Measurements from ENCODE around the gene FRMD4A.
A peak's percentile ranks its signal among the peaks of the same experiment; 100 is the strongest.
"Not testable (repeated sequence)": the region's sequence is repeated elsewhere in the genome, so short reads cannot be mapped to it uniquely, and the experiment has no call there.

The FRMD4A gene

GRCh38 chr10:13905281-13905680, 425.4 kb downstream of the FRMD4A start:
- DNase-seq, result no peak

- DNase-seq, result no peak
These were observed 426.7 kb downstream of the FRMD4A start for GRCh38 chr10:13904064-13904463.

- no peak for DNase-seq
These were observed 427.7 kb downstream of the FRMD4A start for GRCh38 chr10:13902868-13903587.

- no peak for DNase-seq
These were observed 430.8 kb downstream of the FRMD4A start for GRCh38 chr10:13899941-13900340.

- DNase-seq, result not testable (repeated sequence)
These were observed 434.6 kb downstream of the FRMD4A start for GRCh38 chr10:13896146-13896545.

- DNase-seq, result peak; percentile 32
These were observed 436.2 kb downstream of the FRMD4A start for GRCh38 chr10:13894412-13895093.

GRCh38 chr10:13893926-13894325, 436.8 kb downstream of the FRMD4A start:
- peak; percentile 30 for DNase-seq

GRCh38 chr10:13892871-13893270, 437.9 kb downstream of the FRMD4A start:
- DNase-seq, result no peak

GRCh38 chr10:13892001-13892491, 438.7 kb downstream of the FRMD4A start:
- no peak for DNase-seq

- DNase-seq, result peak; percentile 28
These were observed 439.4 kb downstream of the FRMD4A start for GRCh38 chr10:13891128-13892000.

- DNase-seq, result peak; percentile 51
These were observed 440.2 kb downstream of the FRMD4A start for GRCh38 chr10:13890233-13891127.

GRCh38 chr10:13887761-13888160, 443.0 kb downstream of the FRMD4A start:
- no peak for DNase-seq

GRCh38 chr10:13885238-13885990, 445.3 kb downstream of the FRMD4A start:
- no peak for DNase-seq

- peak; percentile 29 for DNase-seq
These were observed 446.9 kb downstream of the FRMD4A start for GRCh38 chr10:13883636-13884444.

GRCh38 chr10:13882119-13882711, 448.5 kb downstream of the FRMD4A start:
- peak; percentile 99 for DNase-seq

- DNase-seq, result no peak
These were observed 450.0 kb downstream of the FRMD4A start for GRCh38 chr10:13880760-13881159.

- no peak for DNase-seq
These were observed 453.4 kb downstream of the FRMD4A start for GRCh38 chr10:13877154-13877909.

- no peak for DNase-seq
These were observed 457.5 kb downstream of the FRMD4A start for GRCh38 chr10:13873196-13873595.

GRCh38 chr10:13872411-13872810, 458.3 kb downstream of the FRMD4A start:
- no peak for DNase-seq

Data from fibroblast of skin of abdomen (primary cell).